B cell (primary cell): ENCODE results near the gene PRMT5. TPM values are rescaled to one million over a fixed set of nuclear protein-coding genes. Genes with fewer than 3 reads are reported as not detected.
A peak's percentile ranks its signal among the peaks of the same experiment; 100 is the strongest.

Experiments
- ATAC-seq: fragments of 200-7000 bp; cut with Tn5 transposase; one replicate; pipeline ENCODE4 v1.10.0; 2021; ENCODE audit warnings: low read depth, mild to moderate bottlenecking, moderate number of reproducible peaks, moderate library complexity
- CTCF ChIA-PET: fragments of 350-600 bp; sonication (Branson Sonifier 250); formaldehyde crosslinking; loops from one replicate; lab custom pipeline; 2021; ENCODE audit warnings: antibody characterized with exemption, inconsistent platforms; lab: Charles Lee
- POLR2A ChIA-PET: fragments of 350-600 bp; sonication (Branson Sonifier 250); formaldehyde crosslinking; loops from one replicate; lab custom pipeline; 2021; ENCODE audit warnings: antibody characterized with exemption; lab: Charles Lee
- DNase-seq: peaks from one replicate; pipeline ENCODE4 v3.0.0; 2013
- H2AFZ ChIP-seq: 2 replicates; pipeline ENCODE4 v1.6.1; 2012; ENCODE audit warnings: mild to moderate bottlenecking, low read depth, low read length; ENCODE audit not compliant: insufficient read depth, poor library complexity, severe bottlenecking
- H3K27ac ChIP-seq, 2 donors: 1 replicate in 1 of 2; 2 replicates in 1 of 2; pipeline ENCODE4 v1.5.1; 2012 to 2013; ENCODE audit warnings: low read length in 2 of 2, mild to moderate bottlenecking in 2 of 2, moderate library complexity in 1 of 2
- H3K27me3 ChIP-seq, 4 experiments: fragments of 200-600 bp in 1 of 4; sonication (generic) in 1 of 4; replicated peaks in 1 of 4; 1 replicate in 2 of 4; 2 replicates in 2 of 4; pipeline versions ENCODE4 v1.6.1 to v1.7.0; 2013 to 2016; ENCODE audit warnings: low read length in 3 of 4, mild to moderate bottlenecking in 2 of 4, mixed read lengths in 1 of 4, moderate library complexity in 1 of 4; ENCODE audit not compliant: insufficient read depth in 4 of 4, control insufficient read depth in 3 of 4; ENCODE audit errors: control extremely low read depth in 1 of 4
- H3K36me3 ChIP-seq, 2 experiments: replicated peaks in 1 of 2; 1 replicate in 1 of 2; 2 replicates in 1 of 2; pipeline versions ENCODE4 v1.6.1 to v1.7.1; 2013; ENCODE audit warnings: low read length in 1 of 2; ENCODE audit not compliant: insufficient read depth in 2 of 2, control insufficient read depth in 1 of 2; ENCODE audit errors: control extremely low read depth in 1 of 2, extremely low read depth in 1 of 2
- H3K4me1 ChIP-seq, 2 donors: fragments of 200-600 bp in 1 of 2; sonication (generic) in 1 of 2; 1 replicate in 1 of 2; 2 replicates in 1 of 2; pipeline versions ENCODE4 v1.5.1 to v1.6.1; 2013 to 2017; ENCODE audit warnings: low read length in 2 of 2; ENCODE audit not compliant: control insufficient read depth in 2 of 2, insufficient read depth in 2 of 2
- H3K4me2 ChIP-seq: replicated peaks from 2 replicates; pipeline ENCODE3; 2012; ENCODE audit warnings: mild to moderate bottlenecking, low read depth, low read length; ENCODE audit not compliant: poor library complexity, severe bottlenecking
- H3K4me3 ChIP-seq, 5 experiments: fragments of 200-600 bp in 1 of 5; sonication (generic) in 1 of 5; 1 replicate in 3 of 5; 2 replicates in 2 of 5; pipeline versions ENCODE4 v1.5.1 to v1.7.0; 2011 to 2016; ENCODE audit warnings: low read length in 4 of 5, mild to moderate bottlenecking in 4 of 5, low read depth in 2 of 5, control low read depth in 1 of 5, moderate library complexity in 1 of 5; ENCODE audit not compliant: insufficient read depth in 1 of 5; ENCODE audit errors: control extremely low read depth in 1 of 5, extremely low read depth in 1 of 5
- H3K79me2 ChIP-seq: fragments of 200-600 bp; sonication (generic); one replicate; pipeline ENCODE4 v1.6.0; 2016; ENCODE audit warnings: low read length; ENCODE audit not compliant: control insufficient read depth, insufficient read depth
- H3K9ac ChIP-seq: fragments of 200-600 bp; sonication (generic); 2 replicates; pipeline ENCODE4 v1.6.1; 2017; ENCODE audit warnings: mild to moderate bottlenecking, low read length, moderate library complexity
- H3K9me3 ChIP-seq, 3 donors: one replicate each; pipeline versions ENCODE4 v1.6.1 to v1.7.1; 2013; ENCODE audit warnings: low read length in 2 of 3; ENCODE audit not compliant: control insufficient read depth in 2 of 3, insufficient read depth in 1 of 3; ENCODE audit errors: control extremely low read depth in 1 of 3
- H4K20me1 ChIP-seq: 2 replicates; pipeline ENCODE4 v1.6.0; 2012; ENCODE audit warnings: mild to moderate bottlenecking, low read length; ENCODE audit not compliant: insufficient read depth, control insufficient read depth, poor library complexity, severe bottlenecking
- H3K27ac Mint-ChIP-seq: one replicate; pipeline ENCODE4 v1.8.0; 2021; ENCODE audit warnings: mixed read lengths
- H3K27me3 Mint-ChIP-seq: one replicate; pipeline ENCODE4 v1.8.0; 2021; ENCODE audit warnings: mixed read lengths
- H3K4me1 Mint-ChIP-seq: one replicate; pipeline ENCODE4 v1.8.0; 2021; ENCODE audit warnings: mixed read lengths
- H3K4me3 Mint-ChIP-seq: one replicate; pipeline ENCODE4 v1.8.0; 2021; ENCODE audit warnings: mixed read lengths
- H3K9me3 Mint-ChIP-seq: one replicate; pipeline ENCODE4 v1.8.0; 2022; ENCODE audit warnings: mixed read lengths; ENCODE audit not compliant: insufficient read depth
- EZH2 ChIP-seq: IDR thresholded peaks from 2 replicates; pipeline ENCODE4 v1.6.1; 2012; ENCODE audit warnings: borderline replicate concordance, low read depth, mild to moderate bottlenecking, moderate library complexity, low read length; ENCODE audit not compliant: insufficient read depth, poor library complexity, severe bottlenecking
- WGBS: methylation state at CpG from one replicate; pipeline ENCODE4 v1.1.5; 2013; ENCODE audit warnings: missing lambda C conversion rate; ENCODE audit not compliant: insufficient coverage; 5-methylcytosine and 5-hydroxymethylcytosine counted together
- intact Hi-C: fragments of 100-400 bp; cut with micrococcal nuclease; formaldehyde crosslinking; loops from one replicate; pipeline ENCODE4 v1.10.0; 2022
- polyA plus RNA-seq: library from polyadenylated mRNA; depleted of rRNA; stranded (reverse); fragments of >200 nt; gene quantifications from 2 replicates; pipeline ENCODE4 v1.2.3, GENCODE V29; 2012
- total RNA-seq, 2 donors: library from RNA; stranded (reverse); fragments of 120-200 nt in 1 of 2; gene quantifications; 1 replicate in 1 of 2; 2 replicates in 1 of 2; pipeline versions ENCODE4 v1.2.3 to v1.2.4, GENCODE V29; 2013 to 2022
- TF ChIP-seq, protein P1 (sequence below): fragments of 200-600 bp; IDR thresholded peaks from one replicate; pipeline ENCODE4 v1.8.0; 2022; ENCODE audit warnings: antibody characterized with exemption, mild to moderate bottlenecking

Gene PRMT5
- total and polyA plus RNA-seq, 2 donors (not counting 1 experiment from before 2014, with no cell fraction given), result 38.8 to 50.4 TPM

DNA sequence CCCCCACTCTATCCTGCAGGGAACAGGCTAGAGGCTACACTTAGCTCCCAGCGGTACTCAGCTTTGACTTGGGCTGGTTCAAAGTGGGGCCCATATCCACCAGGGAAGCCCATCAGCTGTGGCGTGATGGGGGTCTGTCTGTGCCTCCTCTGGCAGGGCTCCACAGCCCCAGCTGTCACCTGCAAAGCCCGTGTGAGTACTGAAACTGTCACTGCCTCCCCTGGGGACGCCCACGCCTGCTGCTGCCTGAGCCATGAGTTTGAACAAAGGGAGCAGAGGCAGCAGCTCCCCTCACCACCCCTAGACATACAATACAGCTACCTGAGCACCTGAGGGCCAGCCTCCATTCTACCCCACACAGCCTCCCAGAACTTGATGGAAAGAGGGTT, 41.2 kb downstream of the PRMT5 start:
- no peaks in the 10 kb centered on the region for H3K9me3 ChIP-seq
- peaks cover 45 to 70% of the 10 kb centered on the region in 2 donors for H3K4me1 ChIP-seq
- WGBS, result 1% methylated on average over 5 of the region's 5 CpGs
- ATAC-seq, result peak; percentile 52
- ChIA-PET POLR2A (interaction anchor here (0.5 to 5.3 kb wide), 8 partner anchors 9 to 447 kb away, joined by 3 to 61 read pairs (median 5); partner anchors contain the start of genes LRP10 and RBM23), CTCF (interaction anchor here (0.7 to 6.7 kb wide), 14 partner anchors 14 to 499 kb away, joined by 3 to 76 read pairs (median 5); partner anchors contain the start of genes ACIN1, C14orf119, LRP10 and RBM23)
- intact Hi-C loops, result loop anchor here (1.0 to 5.0 kb wide), 7 partner anchors 12 to 414 kb away; partner anchors contain the start of genes DAD1, LRP10, PPP1R3E and RBM23
- peak overlapping the region; percentile 97 for H3K4me3 Mint-ChIP-seq
- peak overlapping the region; percentile 85 for H3K4me2 ChIP-seq
- H3K27ac ChIP-seq, result peak overlapping the region; percentile 85 to 94
- peak; percentile 87 for DNase-seq
- peaks cover 0 to 4% of the 10 kb centered on the region in 2 experiments for H3K36me3 ChIP-seq
- peak overlapping the region; percentile 99 for H3K27ac Mint-ChIP-seq
- no peaks in the 10 kb centered on the region for H3K27me3 Mint-ChIP-seq
- no peaks in the 10 kb centered on the region for H3K27me3 ChIP-seq
- TF ChIP-seq EZH2, result no peak
- H3K4me3 ChIP-seq, result peak overlapping the region; percentile 44 to 83 (median 67)
- H3K9ac ChIP-seq, result peak overlapping the region; percentile 75
- peaks cover 19% of the 10 kb centered on the region for H3K79me2 ChIP-seq
- no peaks in the 10 kb centered on the region for H4K20me1 ChIP-seq
- peaks cover 61% of the 10 kb centered on the region for H3K4me1 Mint-ChIP-seq
- no peaks in the 10 kb centered on the region for H3K9me3 Mint-ChIP-seq
- peak overlapping the region; percentile 10 for H2AFZ ChIP-seq

DNA sequence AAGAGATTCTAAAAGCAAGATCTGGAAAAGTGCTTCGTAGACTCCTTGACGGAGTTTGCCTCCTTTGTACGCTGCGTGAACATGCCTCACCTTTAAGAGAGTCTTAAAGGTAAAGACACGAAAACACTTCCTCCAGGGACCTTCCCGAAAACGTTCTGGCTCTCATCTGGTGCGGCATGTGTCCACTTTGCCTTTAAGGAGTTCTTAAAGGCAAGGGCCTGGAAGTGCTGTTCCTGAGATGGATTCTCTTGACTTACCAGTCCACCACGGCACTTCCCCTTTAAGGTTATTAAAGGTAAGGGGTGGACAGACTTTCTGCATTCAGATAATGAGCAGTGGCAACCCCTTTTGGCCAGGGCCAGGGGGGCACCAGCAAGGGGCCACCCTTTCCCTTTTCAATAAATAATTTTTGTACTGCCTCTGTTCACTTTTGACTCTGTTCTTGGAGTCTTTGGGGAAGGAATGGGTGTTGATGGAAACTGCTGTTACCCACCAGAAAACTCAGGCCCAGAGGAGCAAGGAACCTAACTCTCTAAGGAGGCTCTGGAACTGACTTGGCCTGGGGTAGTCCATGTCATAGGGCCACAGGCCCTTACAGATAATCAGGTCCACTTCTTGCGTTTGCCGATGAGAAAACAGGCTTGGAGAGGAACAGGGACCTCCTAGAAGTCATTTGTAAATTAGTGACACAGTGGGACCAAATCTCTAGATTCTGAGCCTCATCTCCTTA, 41.8 kb downstream of the PRMT5 start:
- POLR2A ChIA-PET, result interaction anchor here (0.7 to 5.3 kb wide), 13 partner anchors 10 to 331 kb away, joined by 3 to 61 read pairs (median 4); partner anchors contain the start of genes LRP10, OXA1L and RBM23
- peak overlapping the region; percentile 97 for H3K4me3 Mint-ChIP-seq
- peak; percentile 20 for ATAC-seq
- Histone ChIP-seq H4K20me1 (no peaks in the 10 kb centered on the region), H3K4me1 (peaks cover 50 to 76% of the 10 kb centered on the region in 2 donors), H3K27ac (peak overlapping the region; percentile 85 to 94), H3K79me2 (peaks cover 16% of the 10 kb centered on the region), H3K36me3 (no peaks in the 10 kb centered on the region), H2AFZ (peak overlapping the region; percentile 77), H3K9me3 (no peaks in the 10 kb centered on the region), H3K4me2 (peak overlapping the region; percentile 85), H3K27me3 (no peaks in the 10 kb centered on the region), H3K9ac (peak overlapping the region; percentile 75), H3K4me3 (peak overlapping the region; percentile 44 to 83 (median 67))
- H3K27me3 Mint-ChIP-seq, result no peaks in the 10 kb centered on the region
- intact Hi-C loops, result loop anchor here (1.0 to 5.0 kb wide), 4 partner anchors 32 to 415 kb away; partner anchors contain the start of genes DAD1, PPP1R3E and RBM23
- H3K9me3 Mint-ChIP-seq, result no peaks in the 10 kb centered on the region
- peaks cover 66% of the 10 kb centered on the region for H3K4me1 Mint-ChIP-seq
- peak overlapping the region; percentile 99 for H3K27ac Mint-ChIP-seq
- TF ChIP-seq, protein P1, sequence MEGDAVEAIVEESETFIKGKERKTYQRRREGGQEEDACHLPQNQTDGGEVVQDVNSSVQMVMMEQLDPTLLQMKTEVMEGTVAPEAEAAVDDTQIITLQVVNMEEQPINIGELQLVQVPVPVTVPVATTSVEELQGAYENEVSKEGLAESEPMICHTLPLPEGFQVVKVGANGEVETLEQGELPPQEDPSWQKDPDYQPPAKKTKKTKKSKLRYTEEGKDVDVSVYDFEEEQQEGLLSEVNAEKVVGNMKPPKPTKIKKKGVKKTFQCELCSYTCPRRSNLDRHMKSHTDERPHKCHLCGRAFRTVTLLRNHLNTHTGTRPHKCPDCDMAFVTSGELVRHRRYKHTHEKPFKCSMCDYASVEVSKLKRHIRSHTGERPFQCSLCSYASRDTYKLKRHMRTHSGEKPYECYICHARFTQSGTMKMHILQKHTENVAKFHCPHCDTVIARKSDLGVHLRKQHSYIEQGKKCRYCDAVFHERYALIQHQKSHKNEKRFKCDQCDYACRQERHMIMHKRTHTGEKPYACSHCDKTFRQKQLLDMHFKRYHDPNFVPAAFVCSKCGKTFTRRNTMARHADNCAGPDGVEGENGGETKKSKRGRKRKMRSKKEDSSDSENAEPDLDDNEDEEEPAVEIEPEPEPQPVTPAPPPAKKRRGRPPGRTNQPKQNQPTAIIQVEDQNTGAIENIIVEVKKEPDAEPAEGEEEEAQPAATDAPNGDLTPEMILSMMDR, result no peak
- TF ChIP-seq EZH2, result no peak
- DNase-seq, result peak; percentile 77
- CTCF ChIA-PET, result interaction anchor here (0.8 to 7.0 kb wide), 14 partner anchors 9 to 331 kb away, joined by 3 to 101 read pairs (median 8); partner anchors contain the start of genes LRP10 and RBM23
- 7% methylated on average over 4 of the region's 11 CpGs for WGBS
